Thyroid gland (tissue), 4 donors: ENCODE data around the gene ZNF70.

Source experiments
- CTCF ChIP-seq, 6 experiments: fragments of 200-600 bp in 3 of 6; fragments of 450-650 bp in 3 of 6; sonication (generic) in 3 of 6; IDR thresholded peaks; one replicate each; pipeline ENCODE4 v1.5.1; 2016 to 2019; ENCODE audit warnings: antibody characterized with exemption in 6 of 6, mild to moderate bottlenecking in 2 of 6, inconsistent platforms in 1 of 6, moderate library complexity in 1 of 6
- POLR2A ChIP-seq, 2 donors: fragments of 450-650 bp; IDR thresholded peaks; one replicate each; pipeline ENCODE4 v1.6.1; 2017; ENCODE audit warnings: antibody characterized with exemption in 2 of 2, mild to moderate bottlenecking in 2 of 2, moderate library complexity in 1 of 2

- peak in 2 of 6 experiments; percentile 13 to 20 for TF ChIP-seq CTCF (IDR thresholded peaks at IDR 0.05)
- TF ChIP-seq POLR2A (IDR thresholded peaks at IDR 0.05): peak in 1 of 2 donors; percentile 76
Measured at GRCh38 chr22:23750714-23751440, at the start of gene ZNF70.
